Measurements from ENCODE around the gene ZNF653. TPM values are rescaled to one million over a fixed set of nuclear protein-coding genes. Genes with fewer than 3 reads are reported as not detected.
A peak's percentile ranks its signal among the peaks of the same experiment; 100 is the strongest.

The ZNF653 gene, protein sequence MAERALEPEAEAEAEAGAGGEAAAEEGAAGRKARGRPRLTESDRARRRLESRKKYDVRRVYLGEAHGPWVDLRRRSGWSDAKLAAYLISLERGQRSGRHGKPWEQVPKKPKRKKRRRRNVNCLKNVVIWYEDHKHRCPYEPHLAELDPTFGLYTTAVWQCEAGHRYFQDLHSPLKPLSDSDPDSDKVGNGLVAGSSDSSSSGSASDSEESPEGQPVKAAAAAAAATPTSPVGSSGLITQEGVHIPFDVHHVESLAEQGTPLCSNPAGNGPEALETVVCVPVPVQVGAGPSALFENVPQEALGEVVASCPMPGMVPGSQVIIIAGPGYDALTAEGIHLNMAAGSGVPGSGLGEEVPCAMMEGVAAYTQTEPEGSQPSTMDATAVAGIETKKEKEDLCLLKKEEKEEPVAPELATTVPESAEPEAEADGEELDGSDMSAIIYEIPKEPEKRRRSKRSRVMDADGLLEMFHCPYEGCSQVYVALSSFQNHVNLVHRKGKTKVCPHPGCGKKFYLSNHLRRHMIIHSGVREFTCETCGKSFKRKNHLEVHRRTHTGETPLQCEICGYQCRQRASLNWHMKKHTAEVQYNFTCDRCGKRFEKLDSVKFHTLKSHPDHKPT
- 10.0 TPM for polyA plus RNA-seq (2013, experiment 1 of 2)
- 6.1 TPM for polyA plus RNA-seq (2013, experiment 2 of 2)

DNA sequence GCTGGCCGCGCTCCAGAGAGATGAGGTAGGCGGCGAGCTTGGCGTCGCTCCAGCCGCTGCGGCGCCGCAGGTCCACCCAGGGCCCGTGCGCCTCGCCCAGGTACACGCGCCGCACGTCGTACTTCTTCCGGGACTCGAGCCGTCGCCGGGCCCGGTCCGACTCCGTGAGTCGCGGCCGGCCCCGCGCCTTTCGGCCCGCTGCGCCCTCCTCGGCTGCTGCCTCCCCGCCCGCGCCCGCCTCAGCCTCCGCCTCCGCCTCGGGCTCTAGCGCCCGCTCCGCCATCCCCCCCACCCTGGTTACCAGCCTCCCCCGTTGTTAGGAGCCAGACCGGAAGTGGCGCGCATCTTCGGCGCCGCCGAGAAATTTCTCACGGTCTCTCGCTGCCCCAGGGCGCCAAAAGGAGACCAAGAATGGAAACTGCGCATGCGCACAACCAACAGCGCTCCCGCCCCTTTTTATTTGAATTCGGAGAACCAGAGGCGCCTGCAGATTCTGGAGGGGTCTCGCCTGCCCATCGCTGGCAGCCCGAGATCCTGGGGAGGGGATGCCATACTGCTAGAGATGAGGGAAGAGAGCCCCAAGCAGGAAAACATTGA lies at the start of gene ZNF653:
TSS of gene ZNF653 (minus strand) at position 336 of the 597 bp plus-strand sequence. CDS start at position 283, 53 bp downstream.
- Histone ChIP-seq H3K4me3 (ENCODE audit: extremely low read depth, insufficient read depth, low read length, poor library complexity, severe bottlenecking) (peak within 1 kb of the TSS; percentile 85), H3K9me3 (ENCODE audit: control insufficient read depth, low read length) (no peaks in the 10 kb centered on the region), H3K36me3 (ENCODE audit: control insufficient read depth, insufficient read depth, low read length) (peaks cover 9% of the 10 kb centered on the region), H3K4me1 (ENCODE audit: control insufficient read depth, insufficient read depth, low read length, poor library complexity, severe bottlenecking) (peaks cover 15% of the 10 kb centered on the region), H3K27ac (ENCODE audit: low read depth, low read length, severe bottlenecking) (peak within 1 kb of the TSS; percentile 95)
- WGBS, 2 experiments (ENCODE audit: insufficient coverage in 2 of 2): 0% methylated on average over 53 to 63 of the region's 65 CpGs

DNA sequence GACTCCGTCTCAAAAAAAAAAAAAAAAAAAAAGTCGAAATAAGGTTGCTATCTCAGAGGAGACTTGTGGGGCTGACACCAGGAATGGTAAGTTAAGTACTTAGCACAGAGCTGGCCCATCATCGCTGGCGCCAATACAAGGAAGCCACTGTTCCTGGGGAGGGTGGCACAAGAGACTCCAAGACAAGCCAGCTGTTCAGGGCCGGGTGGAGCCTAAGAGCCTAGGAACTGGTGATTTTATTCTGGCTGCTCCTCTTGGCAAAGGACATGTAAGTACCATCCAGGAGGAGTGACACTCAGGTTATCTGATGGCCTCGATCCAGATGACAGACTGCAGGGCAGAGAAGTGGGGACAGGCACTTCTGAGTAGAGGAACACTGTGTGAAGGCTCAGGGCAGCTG lies 49.6 kb upstream of the ZNF653 start:
- Histone ChIP-seq H3K4me1 (ENCODE audit: control insufficient read depth, insufficient read depth, low read length, poor library complexity, severe bottlenecking) (no peaks in the 10 kb centered on the region), H3K27ac (ENCODE audit: low read depth, low read length, severe bottlenecking) (no peak overlapping the region), H3K36me3 (ENCODE audit: control insufficient read depth, insufficient read depth, low read length) (peaks cover 47% of the 10 kb centered on the region), H3K4me3 (ENCODE audit: extremely low read depth, insufficient read depth, low read length, poor library complexity, severe bottlenecking) (no peak overlapping the region), H3K9me3 (ENCODE audit: control insufficient read depth, low read length) (no peaks in the 10 kb centered on the region)
- WGBS, 2 experiments (ENCODE audit: insufficient coverage in 2 of 2): 94 to 96% methylated on average over 3 to 5 of the region's 6 CpGs

DNA sequence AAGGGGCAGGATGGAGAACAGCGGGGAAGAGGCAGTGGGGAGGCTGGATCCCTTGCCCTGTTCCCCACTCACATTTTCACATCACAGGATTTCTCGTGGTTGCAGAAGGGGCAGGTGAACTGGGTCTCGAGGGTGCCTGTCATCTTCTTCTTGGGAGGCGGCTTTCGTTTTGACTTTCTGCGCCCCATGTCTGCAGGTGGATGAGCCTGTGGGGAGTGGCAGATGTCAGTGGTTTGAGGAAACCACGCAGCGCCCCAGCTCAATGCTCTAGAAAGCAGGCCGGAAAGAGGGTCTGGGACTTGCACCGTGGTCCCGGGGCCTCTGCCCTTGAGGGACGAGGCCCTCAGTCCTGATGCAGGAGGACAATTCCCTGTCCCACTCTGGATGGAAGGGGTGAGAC lies 48.5 kb upstream of the ZNF653 start:
- H3K27ac ChIP-seq (ENCODE audit: low read depth, low read length, severe bottlenecking): no peak overlapping the region
- no peaks in the 10 kb centered on the region for H3K9me3 ChIP-seq (ENCODE audit: control insufficient read depth, low read length)
- H3K4me3 ChIP-seq (ENCODE audit: extremely low read depth, insufficient read depth, low read length, poor library complexity, severe bottlenecking): no peak overlapping the region
- WGBS, 2 experiments (ENCODE audit: insufficient coverage in 2 of 2): 96 to 99% methylated on average over 7 to 11 of the region's 12 CpGs
- peaks cover 57% of the 10 kb centered on the region for H3K36me3 ChIP-seq (ENCODE audit: control insufficient read depth, insufficient read depth, low read length)
- H3K4me1 ChIP-seq (ENCODE audit: control insufficient read depth, insufficient read depth, low read length, poor library complexity, severe bottlenecking): no peaks in the 10 kb centered on the region

DNA sequence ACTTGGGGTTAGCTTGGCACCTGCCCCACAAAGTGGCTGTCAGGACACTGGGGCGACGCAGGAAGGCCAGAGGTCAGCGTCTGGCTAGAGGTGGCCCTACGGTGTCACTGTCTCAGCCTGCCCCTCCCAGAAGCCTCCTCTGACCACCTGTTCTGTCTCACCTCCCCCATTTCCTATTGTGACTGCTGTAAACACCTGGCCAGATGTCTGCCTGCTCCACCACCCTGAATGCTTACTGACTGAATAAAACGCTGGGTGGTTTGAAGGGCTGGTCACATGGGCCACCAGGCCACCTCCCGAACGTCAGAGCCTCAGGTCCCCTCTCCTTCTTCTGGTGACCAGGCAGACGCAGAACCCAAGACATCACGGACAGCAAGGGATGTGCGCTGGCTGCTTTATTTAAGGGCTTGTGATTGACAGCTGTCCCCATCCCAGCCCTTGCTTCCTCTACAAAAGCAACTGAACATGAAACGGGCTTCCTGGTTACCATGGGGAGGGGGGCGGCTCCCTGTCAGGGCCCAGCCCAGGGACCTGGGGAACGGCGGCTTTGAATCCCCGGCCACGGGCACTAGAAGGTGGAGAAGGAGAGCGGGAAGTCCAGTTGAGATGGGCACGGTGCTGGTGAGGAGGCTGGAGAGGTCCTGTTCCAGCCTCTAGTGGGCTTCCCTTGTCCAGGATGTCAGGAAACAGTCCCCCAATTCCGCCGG lies 47.2 kb upstream of the ZNF653 start:
- no peaks in the 10 kb centered on the region for H3K4me1 ChIP-seq (ENCODE audit: control insufficient read depth, insufficient read depth, low read length, poor library complexity, severe bottlenecking)
- no peak overlapping the region for H3K27ac ChIP-seq (ENCODE audit: low read depth, low read length, severe bottlenecking)
- no peak overlapping the region for H3K4me3 ChIP-seq (ENCODE audit: extremely low read depth, insufficient read depth, low read length, poor library complexity, severe bottlenecking)
- 94 to 95% methylated on average over 12 to 13 of the region's 20 CpGs for WGBS, 2 experiments (ENCODE audit: insufficient coverage in 2 of 2)
- H3K36me3 ChIP-seq (ENCODE audit: control insufficient read depth, insufficient read depth, low read length): peaks cover 64% of the 10 kb centered on the region
- H3K9me3 ChIP-seq (ENCODE audit: control insufficient read depth, low read length): no peaks in the 10 kb centered on the region

DNA sequence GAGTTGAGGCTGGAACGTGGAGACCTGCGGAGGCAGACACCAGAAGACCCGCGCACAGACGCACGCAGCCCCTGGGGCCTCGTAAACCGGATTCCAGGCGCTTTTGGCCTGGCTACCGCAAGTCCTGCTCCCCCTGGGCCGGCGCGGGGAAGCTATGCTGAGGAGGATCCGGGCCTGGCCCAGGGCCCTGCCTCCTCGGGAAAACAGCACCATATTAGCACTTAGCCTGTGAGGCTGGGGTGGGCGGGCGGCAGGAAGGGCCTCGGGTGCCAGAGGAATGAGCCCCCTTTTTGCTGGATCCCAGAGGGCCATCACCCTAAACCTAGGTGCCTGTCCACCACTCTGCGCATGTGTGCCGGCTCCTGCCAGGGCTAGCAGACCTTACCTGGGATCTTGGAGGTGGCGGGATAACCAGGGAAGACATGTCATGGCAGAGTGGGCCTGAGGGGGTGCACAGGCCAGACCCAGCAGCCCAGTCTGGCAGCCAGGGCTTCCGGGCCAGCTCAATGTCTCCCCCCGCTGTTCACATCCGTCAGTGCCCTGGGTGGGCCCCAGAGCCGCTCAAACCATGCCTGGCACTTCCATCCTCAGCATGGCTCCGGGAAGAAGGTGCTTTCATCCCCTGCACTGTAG lies 46.1 kb upstream of the ZNF653 start:
- H3K4me1 ChIP-seq (ENCODE audit: control insufficient read depth, insufficient read depth, low read length, poor library complexity, severe bottlenecking): no peaks in the 10 kb centered on the region
- no peaks in the 10 kb centered on the region for H3K9me3 ChIP-seq (ENCODE audit: control insufficient read depth, low read length)
- 84 to 90% methylated on average over 22 to 24 of the region's 26 CpGs for WGBS, 2 experiments (ENCODE audit: insufficient coverage in 2 of 2)
- peaks cover 71% of the 10 kb centered on the region for H3K36me3 ChIP-seq (ENCODE audit: control insufficient read depth, insufficient read depth, low read length)
- peak overlapping the region; percentile 49 for H3K27ac ChIP-seq (ENCODE audit: low read depth, low read length, severe bottlenecking)
- no peak overlapping the region for H3K4me3 ChIP-seq (ENCODE audit: extremely low read depth, insufficient read depth, low read length, poor library complexity, severe bottlenecking)

DNA sequence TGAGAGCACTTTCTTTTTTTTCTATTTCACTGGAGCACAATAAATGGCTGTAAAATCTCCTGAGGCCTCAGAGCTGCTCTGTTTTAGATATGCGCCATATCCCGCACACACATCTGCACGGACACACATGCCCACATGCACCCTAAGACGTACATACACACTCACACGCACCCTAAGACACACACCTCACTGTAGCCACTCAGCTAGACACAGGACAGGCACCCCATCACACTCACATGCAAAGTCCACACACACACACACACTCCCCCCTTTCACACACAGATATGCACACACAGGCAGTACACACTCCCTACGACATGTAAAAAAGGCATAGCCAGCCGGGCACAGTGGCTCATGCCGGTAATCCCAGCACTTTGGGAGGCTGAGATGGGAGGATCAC lies 44.6 kb upstream of the ZNF653 start:
- no peaks in the 10 kb centered on the region for H3K9me3 ChIP-seq (ENCODE audit: control insufficient read depth, low read length)
- peaks cover 3% of the 10 kb centered on the region for H3K4me1 ChIP-seq (ENCODE audit: control insufficient read depth, insufficient read depth, low read length, poor library complexity, severe bottlenecking)
- H3K4me3 ChIP-seq (ENCODE audit: extremely low read depth, insufficient read depth, low read length, poor library complexity, severe bottlenecking): no peak overlapping the region
- H3K27ac ChIP-seq (ENCODE audit: low read depth, low read length, severe bottlenecking): no peak overlapping the region
- H3K36me3 ChIP-seq (ENCODE audit: control insufficient read depth, insufficient read depth, low read length): peaks cover 72% of the 10 kb centered on the region
- 94 to 96% methylated on average over 4 to 6 of the region's 8 CpGs for WGBS, 2 experiments (ENCODE audit: insufficient coverage in 2 of 2)

DNA sequence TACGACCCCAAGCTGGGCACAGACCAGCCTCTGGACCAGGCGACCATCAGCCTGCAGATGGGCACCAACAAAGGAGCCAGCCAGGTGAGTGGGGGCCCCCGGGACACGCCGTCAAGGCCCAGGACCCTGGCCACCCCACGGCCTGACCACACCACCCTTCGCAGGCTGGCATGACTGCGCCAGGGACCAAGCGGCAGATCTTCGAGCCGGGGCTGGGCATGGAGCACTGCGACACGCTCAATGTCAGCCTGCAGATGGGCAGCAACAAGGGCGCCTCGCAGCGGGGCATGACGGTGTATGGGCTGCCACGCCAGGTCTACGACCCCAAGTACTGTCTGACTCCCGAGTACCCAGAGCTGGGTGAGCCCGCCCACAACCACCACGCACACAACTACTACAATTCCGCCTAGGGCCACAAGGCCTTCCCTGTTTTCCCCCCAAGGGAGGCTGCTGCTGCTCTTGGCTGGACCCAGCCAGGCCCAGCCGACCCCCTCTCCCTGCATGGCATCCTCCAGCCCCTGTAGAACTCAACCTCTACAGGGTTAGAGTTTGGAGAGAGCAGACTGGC lies 43.8 kb upstream of the ZNF653 start:
- Histone ChIP-seq H3K4me3 (ENCODE audit: extremely low read depth, insufficient read depth, low read length, poor library complexity, severe bottlenecking) (no peak overlapping the region), H3K36me3 (ENCODE audit: control insufficient read depth, insufficient read depth, low read length) (peaks cover 69% of the 10 kb centered on the region), H3K27ac (ENCODE audit: low read depth, low read length, severe bottlenecking) (no peak overlapping the region), H3K9me3 (ENCODE audit: control insufficient read depth, low read length) (no peaks in the 10 kb centered on the region), H3K4me1 (ENCODE audit: control insufficient read depth, insufficient read depth, low read length, poor library complexity, severe bottlenecking) (peaks cover 6% of the 10 kb centered on the region)
- 96 to 98% methylated on average over 20 to 23 of the region's 24 CpGs for WGBS, 2 experiments (ENCODE audit: insufficient coverage in 2 of 2)

DNA sequence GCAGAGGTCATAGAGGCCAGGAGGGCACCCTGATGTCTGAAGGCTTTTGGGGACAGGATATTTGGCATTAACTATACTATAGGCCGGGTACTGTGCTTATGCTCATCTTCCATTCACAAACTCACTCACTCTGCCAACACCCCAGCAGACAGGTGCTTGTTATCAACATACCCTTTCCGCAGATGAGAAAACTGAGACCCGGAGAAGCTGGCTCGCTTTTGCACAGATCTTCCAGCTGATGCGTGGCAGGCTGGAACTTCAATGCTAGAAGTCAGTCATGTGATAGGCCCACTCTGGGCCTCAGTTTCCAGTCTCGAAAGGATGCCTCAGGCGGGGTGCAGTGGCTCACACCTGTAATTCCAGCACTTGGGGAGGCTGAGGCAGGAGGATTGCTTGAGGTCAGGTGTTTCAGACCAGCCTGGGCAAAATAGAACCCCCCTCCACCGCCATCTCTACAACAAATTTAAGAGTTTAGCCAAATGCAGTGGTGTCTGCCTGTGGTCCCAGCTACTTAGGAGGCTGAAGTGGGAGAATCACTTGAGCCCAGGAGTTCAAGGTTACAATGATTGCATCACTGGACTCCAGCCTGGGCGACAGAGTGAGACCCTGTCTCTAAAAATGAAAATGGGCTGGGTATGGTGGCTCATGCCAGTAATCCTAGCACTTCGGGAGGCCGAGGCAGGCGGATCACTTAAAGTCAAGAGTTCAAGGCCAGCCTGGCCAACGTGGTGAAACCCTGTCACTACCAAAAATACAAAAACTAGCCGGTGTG lies 42.5 kb upstream of the ZNF653 start:
- Histone ChIP-seq H3K4me3 (ENCODE audit: extremely low read depth, insufficient read depth, low read length, poor library complexity, severe bottlenecking) (no peak overlapping the region), H3K9me3 (ENCODE audit: control insufficient read depth, low read length) (no peaks in the 10 kb centered on the region), H3K4me1 (ENCODE audit: control insufficient read depth, insufficient read depth, low read length, poor library complexity, severe bottlenecking) (peaks cover 6% of the 10 kb centered on the region), H3K27ac (ENCODE audit: low read depth, low read length, severe bottlenecking) (no peak overlapping the region), H3K36me3 (ENCODE audit: control insufficient read depth, insufficient read depth, low read length) (peaks cover 64% of the 10 kb centered on the region)
- 96 to 97% methylated on average over 11 to 13 of the region's 14 CpGs for WGBS, 2 experiments (ENCODE audit: insufficient coverage in 2 of 2)

DNA sequence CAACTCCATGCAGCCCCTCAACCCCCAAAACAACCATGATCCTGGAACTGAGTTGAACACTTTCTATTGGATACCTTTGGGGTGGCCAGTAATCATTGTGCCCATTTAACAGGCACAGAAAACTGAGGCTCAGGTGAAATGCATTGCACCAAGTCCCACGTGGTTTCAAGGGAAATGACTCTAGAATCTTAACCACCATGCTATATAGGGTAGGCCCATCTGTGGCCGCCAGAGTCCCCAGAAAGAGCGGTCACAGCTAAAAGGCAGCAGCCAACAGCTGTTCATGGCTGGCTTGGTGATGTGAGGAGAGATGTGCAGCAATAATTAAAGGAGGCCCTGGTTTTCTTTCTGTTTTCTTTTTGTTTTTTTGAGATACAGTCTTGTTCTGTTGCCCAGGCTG lies 35.6 kb upstream of the ZNF653 start:
- Histone ChIP-seq H3K36me3 (ENCODE audit: control insufficient read depth, insufficient read depth, low read length) (peaks cover 15% of the 10 kb centered on the region), H3K9me3 (ENCODE audit: control insufficient read depth, low read length) (no peaks in the 10 kb centered on the region)
- 88 to 100% methylated on average over 2 to 3 of the region's 3 CpGs for WGBS, 2 experiments (ENCODE audit: insufficient coverage in 2 of 2)

More for the DNA sequence above, 35.6 kb upstream of the ZNF653 start:
- H3K4me3 ChIP-seq (ENCODE audit: extremely low read depth, insufficient read depth, low read length, poor library complexity, severe bottlenecking): no peak overlapping the region
- H3K4me1 ChIP-seq (ENCODE audit: control insufficient read depth, insufficient read depth, low read length, poor library complexity, severe bottlenecking): peaks cover 10% of the 10 kb centered on the region
- H3K27ac ChIP-seq (ENCODE audit: low read depth, low read length, severe bottlenecking): no peak overlapping the region
